HG02981 (cell line): ENCODE measurements around the gene IL1A.
"Not testable (repeated sequence)": the region's sequence is repeated elsewhere in the genome, so short reads cannot be mapped to it uniquely, and the experiment has no call there.

Experiments
- ATAC-seq: cut with Tn5 transposase; IDR thresholded peaks from one replicate; pipeline ENCODE4 v1.9.1; 2021; ENCODE audit warnings: mild to moderate bottlenecking, moderate library complexity; ENCODE audit not compliant: unreplicated experiment

IL1A gene, protein sequence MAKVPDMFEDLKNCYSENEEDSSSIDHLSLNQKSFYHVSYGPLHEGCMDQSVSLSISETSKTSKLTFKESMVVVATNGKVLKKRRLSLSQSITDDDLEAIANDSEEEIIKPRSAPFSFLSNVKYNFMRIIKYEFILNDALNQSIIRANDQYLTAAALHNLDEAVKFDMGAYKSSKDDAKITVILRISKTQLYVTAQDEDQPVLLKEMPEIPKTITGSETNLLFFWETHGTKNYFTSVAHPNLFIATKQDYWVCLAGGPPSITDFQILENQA

DNA sequence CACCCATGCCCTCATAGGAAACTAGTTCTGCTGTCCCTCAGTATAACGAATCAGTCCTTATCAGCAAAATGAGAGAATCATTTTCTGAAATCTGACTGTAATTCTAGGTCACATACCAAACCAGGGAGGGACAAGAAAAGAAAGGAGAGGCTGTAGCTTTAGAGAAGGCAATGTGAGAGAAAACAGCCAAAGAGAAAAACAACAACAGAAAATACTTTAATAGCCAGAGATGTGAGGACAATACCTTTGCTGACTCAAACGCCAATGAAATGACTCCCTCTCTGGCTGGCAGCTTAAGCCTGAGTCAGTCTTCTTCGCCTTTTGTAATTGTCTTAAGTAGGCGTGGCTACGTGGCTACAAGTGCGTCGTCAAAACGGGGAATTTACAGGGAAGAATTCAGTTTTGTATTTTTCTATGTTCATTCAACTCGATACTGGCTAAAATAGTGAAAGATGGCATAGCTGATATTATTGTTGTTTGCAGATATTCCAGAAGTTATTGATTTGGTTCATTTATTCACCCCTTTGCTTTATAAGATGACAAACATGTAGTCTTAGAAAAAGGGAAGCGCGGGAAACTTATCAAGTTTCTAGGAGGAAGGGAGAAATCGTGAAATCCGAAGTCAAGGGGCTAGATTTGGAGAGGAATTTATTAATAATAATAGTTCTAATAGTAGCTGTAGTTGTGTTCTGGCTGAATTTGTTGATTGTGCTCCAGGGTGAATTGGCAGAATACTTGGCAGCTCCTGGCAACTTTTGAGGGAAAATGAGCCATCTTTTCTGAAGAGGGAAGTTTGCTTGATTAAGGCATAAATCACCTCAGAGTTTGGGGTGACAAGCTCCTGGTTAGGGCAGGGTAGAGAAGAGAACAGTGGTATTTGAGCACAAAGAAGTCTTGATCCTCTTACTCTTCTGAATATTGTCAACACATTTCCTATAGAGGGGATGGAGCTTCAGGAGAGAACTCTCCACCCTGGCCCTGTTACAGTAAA, at the start of gene IL1A:
IL1A (minus strand) TSS at position 295 of the 991 bp plus-strand sequence. CDS start 723 bp downstream, outside the sequence.
- ATAC-seq: no peak

DNA sequence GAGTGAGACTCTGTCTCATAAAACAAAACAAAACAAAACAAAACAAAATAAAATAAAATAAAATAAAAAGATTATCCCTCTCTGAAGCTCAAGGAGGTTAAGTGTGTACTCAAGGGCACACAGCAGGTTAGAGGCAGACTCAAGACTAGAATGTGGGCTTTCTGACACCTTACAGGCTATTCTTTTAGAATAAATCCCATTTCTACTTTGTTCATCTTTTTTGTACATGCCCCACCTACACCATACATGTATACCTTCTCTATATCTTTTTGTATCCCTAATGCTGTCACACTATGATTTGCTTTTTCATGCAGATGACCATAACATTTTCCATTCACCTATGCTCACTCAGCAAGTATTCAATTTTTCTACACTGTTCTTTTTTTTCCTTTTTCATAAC, 49.7 kb upstream of the IL1A start:
- ATAC-seq: no peak

DNA sequence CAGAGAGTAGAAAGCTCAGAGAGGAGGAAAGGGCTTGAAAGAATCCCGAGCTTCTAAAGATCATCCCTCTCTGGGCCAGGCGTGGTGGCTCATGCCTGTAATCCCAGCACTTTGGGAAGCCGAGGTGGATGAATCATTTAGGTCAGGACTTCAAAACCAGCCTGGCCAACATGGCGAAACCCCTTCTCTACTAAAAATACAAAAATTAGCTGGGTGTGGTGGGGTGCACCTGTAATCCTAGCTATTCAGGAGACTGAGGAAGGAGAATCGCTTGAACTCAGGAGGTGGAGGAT, 49.3 kb upstream of the IL1A start:
- not testable (repeated sequence) for ATAC-seq

DNA sequence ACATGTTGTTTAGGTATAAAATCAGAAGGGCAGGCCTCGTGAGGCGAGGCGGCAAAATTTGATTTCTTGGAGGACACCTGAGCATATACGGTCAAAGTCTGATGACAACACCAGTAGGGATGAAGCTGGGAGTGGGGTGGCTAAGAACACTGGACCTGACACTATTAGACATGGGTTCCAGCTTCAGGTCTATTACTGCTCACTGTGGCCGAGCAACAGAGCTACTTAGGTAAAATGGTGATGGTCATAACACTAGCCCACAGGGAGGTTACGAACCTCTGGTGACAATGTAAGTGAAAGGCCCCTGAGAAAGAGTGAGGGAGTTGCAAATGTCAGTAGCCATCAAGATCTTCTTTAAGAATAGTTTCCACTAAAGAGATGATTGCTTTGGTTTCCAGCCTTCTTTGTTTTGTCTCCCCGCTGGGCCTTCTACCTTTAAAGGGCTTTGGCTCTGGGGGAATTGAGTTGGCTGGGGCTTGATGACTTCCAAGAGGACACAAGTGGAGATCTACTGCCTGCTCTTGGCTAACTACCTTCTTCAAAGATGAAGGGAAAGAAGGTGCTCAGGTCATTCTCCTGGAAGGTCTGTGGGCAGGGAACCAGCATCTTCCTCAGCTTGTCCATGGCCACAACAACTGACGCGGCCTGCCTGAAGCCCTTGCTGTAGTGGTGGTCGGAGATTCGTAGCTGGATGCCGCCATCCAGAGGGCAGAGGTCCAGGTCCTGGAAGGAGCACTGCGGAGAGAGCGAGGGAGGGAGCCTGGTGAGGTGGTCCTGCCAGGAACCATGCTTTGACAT, 48.7 kb upstream of the IL1A start:
- ATAC-seq: no peak

DNA sequence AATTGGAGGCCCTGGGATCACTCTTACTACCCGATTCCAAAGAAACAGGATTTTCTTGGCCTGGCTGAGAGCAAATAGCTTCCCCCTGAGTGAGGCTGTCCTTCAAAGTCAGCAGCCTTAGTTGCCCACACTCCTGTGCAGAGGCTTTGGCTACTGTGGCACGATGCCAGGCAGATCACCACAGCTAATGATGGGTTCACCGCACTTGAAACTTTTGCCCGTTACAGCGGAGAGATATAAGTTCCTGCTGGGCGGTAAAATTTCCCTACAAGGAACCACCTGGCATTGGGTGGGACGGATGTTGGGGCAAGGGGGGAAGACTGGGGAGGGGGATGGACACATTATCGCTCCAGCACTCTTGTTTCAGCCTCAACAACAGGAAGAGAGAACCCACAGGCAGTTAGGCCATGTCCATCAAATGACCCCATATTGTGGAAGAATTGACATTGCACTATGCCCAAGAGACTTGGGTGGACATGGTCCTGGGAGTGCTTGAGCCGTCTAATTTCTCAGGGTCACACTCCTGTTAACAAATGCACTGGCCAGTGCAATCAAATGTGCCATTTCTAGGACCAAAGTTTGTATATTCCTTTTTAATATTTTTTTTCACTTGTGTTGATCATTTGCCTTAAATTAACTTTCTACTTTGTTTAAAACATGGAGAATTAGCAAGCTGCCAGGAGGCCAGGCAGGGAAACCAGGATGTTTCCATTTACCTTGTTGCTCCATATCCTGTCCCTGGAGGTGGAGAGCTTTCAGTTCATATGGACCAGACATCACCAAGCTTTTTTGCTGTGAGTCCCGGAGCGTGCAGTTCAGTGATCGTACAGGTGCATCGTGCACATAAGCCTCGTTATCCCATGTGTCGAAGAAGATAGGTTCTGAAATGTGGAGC, 47.9 kb upstream of the IL1A start:
- ATAC-seq: no peak

DNA sequence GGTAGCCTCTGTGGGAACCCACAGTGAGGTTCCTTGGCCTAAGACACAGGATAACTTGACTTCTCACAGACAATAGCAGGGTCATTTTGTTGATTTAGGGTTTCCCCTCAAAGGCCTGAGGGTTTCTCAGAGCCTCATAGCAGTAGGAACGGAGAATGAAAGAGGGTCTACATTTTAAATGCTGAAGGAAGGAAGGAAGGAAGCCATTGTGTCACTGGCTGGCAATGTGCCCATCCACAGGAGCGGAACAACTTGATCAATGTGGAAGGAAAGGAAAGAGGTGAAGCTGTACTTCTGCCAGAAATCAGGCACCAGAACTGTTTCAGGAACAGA, 47.2 kb upstream of the IL1A start:
- ATAC-seq: no peak

DNA sequence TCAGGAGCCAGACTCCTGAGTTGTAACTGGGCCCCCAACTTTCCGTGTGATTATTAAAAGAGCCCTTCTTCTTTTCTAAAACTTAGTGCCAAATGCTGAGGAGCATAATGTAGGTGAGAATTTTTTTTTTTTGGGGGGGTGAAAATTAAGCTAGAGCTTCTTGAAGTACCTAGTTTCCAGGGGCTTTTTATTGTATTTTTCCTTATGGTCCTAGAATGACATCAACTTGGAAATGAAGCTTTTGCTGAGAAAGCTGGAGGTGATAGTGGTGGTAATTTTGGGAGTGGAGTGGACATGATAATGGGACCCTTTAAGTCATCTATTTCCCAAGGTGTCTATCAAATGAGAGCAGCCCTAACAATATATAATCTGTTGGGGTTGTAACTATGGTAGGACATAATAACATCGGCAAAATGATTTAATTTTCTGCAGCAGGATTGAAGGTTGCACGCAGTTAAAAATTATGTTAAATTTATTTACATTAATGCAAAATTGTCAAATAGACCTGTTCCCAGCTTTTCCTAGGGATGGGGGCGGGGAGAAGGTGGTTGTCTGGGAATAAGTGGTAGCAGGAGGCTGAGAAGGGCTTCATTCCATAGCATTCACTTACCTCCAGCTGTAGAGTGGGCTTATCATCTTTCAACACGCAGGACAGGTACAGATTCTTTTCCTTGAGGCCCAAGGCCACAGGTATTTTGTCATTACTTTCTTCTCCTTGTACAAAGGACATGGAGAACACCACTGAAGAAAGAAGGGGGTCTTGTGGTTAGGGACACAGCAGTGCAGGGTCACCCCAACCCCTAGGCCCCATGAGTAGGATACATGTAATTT, 46.6 kb upstream of the IL1A start:
- no peak for ATAC-seq

DNA sequence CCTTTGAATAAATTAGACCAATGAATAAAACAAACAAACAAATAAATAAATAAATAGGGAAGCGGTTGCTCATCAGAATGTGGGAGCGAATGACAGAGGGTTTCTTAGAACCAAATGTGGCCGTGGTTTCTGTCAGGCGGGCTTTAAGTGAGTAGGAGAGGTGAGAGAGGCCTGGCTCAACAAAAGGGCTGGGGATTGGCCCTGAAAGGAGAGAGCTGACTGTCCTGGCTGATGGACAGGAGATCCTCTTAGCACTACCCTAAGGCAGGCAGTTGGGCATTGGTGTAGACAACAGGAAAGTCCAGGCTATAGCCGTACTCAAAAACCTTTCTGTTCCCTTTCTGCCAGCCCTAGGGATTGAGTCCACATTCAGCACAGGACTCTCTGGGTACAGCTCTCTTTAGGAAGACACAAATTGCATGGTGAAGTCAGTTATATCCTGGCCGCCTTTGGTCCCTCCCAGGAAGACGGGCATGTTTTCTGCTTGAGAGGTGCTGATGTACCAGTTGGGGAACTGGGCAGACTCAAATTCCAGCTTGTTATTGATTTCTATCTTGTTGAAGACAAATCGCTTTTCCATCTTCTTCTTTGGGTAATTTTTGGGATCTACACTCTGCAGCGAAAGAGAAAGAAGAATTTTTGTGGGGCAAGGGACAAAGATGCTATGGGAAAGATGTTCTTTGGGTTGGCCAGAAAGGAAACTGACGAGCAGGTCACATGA, 45.8 kb upstream of the IL1A start:
- no peak for ATAC-seq

DNA sequence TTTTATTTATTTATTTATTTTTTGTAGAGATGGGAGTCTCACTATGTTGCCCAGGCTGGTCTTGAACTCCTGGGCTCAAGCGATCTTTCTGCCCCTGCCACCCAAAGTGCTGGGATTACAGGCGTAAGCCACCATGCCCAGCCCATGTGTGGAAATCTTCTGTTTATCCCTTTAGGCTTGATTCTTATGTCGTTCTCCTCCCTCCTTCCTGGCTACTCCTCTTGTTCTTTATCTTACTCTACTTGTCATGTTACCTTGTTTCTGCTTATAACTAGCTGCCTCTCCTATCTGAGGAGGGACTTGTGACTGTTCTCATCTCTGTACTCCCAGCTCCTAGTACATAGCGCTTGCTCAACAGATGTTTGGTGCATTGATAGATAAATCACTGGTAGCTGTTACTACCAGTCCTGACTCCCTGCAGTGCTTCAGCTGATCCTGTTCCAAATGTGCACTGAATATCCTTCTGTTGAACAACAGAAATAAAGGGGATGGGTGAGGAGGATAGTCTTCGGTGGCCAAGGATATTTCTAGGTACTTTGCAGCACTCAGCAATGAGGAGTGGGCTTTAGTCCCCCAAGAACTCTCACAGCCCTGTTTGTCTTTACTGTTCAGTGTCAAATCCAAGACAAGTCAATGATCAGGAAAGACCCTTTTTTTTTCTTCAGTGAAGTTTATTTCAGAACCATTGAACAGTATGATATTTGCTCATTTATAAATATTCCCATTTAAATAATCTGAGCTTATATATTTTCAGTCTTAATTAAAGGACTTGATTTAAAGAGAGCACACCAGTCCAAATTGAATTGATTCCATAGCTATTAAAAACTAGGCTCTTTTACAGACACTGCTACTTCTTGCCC, 45.0 kb upstream of the IL1A start:
- no peak for ATAC-seq

DNA sequence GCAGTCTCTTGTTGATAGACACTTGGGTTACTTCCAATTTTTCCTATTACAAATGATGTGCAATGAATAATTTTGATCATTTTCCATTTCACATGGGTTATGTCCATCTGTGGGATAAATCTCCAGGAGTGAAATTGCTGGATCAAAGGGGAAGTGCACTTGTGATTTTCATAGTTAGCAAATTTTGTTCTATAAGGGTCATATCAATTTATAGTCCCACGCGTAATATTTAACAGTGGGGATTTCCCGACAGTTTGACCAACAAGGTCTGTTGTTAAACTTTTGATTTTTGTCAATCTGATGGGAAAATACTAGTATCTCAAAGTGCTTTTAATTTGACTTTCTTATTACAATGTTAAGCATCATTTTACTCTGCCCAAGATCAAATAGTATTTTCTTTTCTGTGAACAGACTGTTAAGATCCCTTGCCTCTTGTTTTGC, 44.0 kb upstream of the IL1A start:
- no peak for ATAC-seq

DNA sequence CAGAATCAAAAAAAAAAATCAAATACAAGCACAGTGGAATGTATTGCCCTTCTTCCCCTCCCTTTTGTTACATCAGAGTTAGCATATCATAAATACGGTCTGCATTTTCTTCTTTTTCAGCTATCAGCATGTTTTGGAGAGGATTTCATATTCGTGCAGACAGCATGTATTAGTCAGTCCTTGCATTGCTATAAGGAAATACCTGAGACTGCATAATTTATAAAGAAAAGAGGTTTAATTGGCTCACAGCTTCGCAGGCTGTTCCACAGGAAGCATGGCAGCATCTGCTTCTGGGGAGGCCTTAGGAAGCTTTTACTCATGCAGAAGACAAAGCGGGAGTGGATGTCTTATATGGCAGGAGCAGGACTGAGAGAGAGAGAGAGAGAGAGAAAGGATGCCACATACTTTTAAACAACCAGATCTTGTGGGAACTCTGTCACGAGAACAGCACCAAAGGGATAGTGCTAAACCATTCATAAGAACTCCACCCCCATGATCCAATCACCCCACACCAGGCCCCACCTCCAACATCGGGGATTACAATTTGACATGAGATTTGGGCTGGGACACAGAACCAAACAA, 43.4 kb upstream of the IL1A start:
- no peak for ATAC-seq

DNA sequence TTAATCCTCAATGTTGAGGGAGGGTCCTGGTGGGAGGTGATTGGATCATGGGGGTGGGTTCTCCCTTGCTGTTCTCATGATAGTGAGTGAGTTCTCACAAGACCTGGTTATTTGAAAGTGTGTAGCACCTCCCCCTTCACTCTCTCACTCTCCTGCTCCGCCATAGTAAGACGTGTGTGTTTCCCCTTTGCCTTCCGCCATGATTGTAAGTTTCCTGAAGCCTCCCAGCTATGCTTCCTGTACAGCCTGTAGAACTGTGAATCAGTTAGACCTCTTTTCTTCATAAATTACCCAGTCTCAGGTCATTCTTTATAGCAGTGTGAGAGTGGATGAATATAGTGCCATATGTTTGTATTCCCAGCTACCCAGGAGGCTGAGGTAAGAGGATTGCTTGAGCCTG, 42.7 kb upstream of the IL1A start:
- no peak for ATAC-seq

DNA sequence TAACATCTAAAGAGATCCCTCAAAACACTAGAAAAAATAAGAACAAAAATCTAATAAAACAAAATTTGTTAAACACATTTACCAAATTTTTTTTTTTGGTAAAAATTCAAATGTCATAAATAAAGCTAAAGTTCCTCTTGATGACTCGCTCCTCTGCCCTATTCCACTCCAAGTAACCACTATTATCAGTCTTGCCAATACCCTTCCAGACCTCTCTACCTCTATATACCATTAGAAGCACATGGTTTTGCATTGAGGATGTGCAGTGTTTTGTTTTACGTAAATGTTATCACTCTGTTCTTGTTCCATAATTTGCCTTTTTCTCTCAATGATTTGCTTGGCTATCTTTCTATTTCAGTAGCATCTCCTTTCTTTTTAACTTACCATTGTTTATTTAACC, 41.4 kb upstream of the IL1A start:
- ATAC-seq: no peak

DNA sequence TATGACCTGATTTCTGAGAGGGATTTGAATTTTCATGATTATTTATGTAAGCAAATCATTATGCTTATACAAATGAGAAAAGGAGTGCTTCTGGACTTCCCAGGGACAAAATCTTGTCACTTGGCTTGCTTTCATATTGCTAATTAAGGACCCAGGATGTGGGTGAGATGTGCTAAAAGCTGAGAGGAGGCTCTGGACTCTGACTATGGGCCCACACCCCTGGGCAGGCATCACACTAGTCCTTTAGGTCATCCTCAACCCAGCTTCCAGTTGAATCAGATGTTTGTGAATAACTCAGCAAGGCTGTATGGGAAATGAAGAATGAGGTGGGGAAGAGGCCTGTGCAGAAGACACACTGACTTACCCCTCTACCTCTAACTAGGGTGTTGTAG, 40.4 kb upstream of the IL1A start:
- no peak for ATAC-seq

DNA sequence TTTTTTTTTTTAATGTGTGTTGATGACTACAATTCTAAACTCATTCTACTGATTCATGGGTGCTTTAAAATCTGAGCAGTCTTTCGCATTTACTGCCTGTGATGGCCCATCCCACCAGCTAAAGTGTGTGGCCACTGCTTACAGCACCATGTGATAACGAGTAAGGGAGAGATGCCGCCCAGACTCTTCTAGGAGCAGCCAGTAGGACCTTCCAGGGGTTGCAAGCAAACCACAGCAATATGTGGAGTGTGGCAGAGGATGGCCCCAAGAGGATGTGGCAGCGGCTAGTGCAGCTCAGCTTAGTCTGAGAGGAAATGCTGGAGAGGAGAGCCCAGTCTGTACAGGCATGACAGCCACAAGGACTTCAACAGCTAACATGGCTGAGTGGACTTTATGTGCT, 37.4 kb upstream of the IL1A start:
- no peak for ATAC-seq

DNA sequence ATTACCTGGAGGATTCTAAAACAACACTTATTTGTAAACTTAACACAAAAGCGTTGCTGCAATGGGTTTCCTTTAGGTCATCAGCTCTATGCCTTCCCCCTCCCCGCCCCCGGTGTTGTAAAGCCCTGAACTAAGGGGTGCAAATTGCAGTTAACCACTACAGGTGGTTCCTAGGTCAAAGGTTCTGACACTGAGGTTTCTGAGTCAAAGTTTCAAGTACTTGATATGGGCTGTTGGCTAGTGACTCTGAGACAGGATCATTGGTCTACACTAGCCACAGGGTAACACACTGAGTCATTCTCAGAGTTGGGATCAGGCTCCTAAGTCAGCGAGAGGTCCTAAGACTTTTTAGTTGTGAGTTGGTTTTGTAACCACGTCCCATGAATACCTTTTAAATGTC, 36.8 kb upstream of the IL1A start:
- ATAC-seq: peak; percentile 85

DNA sequence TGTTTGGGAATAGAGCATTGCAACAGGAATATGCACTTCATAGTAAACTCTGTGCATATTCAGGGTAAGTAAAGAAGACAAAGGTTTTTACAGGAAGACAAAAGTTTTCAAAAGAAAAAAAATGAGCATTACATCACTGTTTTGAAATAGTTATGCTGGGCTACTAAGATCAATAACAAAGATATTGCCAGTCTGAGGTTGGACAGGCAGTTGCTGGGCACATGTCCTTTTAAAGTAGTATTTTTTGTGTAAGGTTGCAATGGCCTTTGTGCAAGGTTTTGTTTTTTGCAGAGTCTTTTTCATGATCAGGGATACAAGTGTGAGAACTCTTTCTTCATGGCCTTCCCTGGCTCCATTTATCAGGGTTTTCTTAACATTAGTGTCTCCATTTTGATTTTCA, 36.0 kb upstream of the IL1A start:
- no peak for ATAC-seq

DNA sequence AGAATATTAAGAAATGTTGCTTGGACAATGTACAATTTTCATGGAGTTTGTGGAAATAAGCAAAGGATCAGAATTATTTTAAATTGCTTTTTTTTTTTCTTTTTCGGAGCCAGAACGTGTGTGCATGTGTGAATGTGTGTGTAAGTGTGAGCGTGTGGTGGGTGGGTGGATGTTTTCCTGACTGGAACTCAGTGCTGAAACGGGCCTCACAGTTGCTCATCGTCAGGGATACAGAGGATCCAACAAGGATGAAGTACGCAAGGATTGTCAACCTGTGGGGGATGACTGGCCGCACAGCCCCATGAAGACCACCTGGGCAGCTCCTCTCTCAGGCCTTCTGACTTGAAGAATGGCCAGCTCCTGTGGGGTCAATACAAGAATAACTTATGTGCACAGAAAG, 34.8 kb upstream of the IL1A start:
- ATAC-seq: no peak
